ENCODE measurements around the gene MT1A.

Gene MT1A

GRCh38 chr16:56637814-56638750 lies at the start of gene MT1A:
Gene MT1A, plus strand, starts transcription at chr16:56638666. Its CDS starts 73 bp downstream, at chr16:56638739.
- H3K4me3 ChIP-seq (ENCODE audit: low read depth, low read length), result peak within 1 kb of the TSS; percentile 28

GRCh38 chr16:56588781-56589140 lies 49.7 kb upstream of the MT1A start:
- peak overlapping the region; percentile 29 for H3K4me3 ChIP-seq (ENCODE audit: low read depth, low read length)

GRCh38 chr16:56589141-56590039 lies 49.1 kb upstream of the MT1A start, which contains the start of gene MT3:
Gene MT3, plus strand, starts transcription at chr16:56589528. Its CDS starts 63 bp downstream, at chr16:56589591.
- peak within 1 kb of the TSS; percentile 29 for H3K4me3 ChIP-seq (ENCODE audit: low read depth, low read length)

GRCh38 chr16:56591377-56592060 lies 46.9 kb upstream of the MT1A start:
- H3K4me3 ChIP-seq (ENCODE audit: low read depth, low read length), result no peak overlapping the region

GRCh38 chr16:56593573-56594291 lies 44.7 kb upstream of the MT1A start:
- no peak overlapping the region for H3K4me3 ChIP-seq (ENCODE audit: low read depth, low read length)

- H3K4me3 ChIP-seq (ENCODE audit: low read depth, low read length), result no peak overlapping the region
Measured at GRCh38 chr16:56594292-56594619, 44.2 kb upstream of the MT1A start.

GRCh38 chr16:56600398-56600999 lies 38.0 kb upstream of the MT1A start:
- H3K4me3 ChIP-seq (ENCODE audit: low read depth, low read length), result no peak overlapping the region

GRCh38 chr16:56601325-56601724 lies 37.1 kb upstream of the MT1A start:
- no peak overlapping the region for H3K4me3 ChIP-seq (ENCODE audit: low read depth, low read length)

DNA sequence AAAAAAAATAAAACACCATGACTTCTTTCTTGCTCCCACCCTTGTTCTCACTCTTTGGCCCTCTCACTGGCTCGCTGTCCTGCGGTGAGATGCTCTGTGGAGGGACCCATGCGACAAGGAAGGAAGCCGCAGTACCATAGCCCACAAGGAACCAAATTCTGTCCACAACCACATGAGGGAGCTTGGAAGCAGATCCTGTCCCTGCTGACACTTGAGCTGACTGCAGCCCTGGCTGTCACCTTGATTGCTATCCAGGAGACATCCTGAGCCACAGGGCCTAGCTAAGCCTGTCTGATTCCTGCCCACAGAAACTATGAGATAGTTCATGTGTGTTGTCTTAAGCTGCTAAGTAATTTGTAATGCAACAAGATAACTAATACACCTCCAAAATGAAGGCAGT lies 34.9 kb upstream of the MT1A start:
- H3K4me3 ChIP-seq (ENCODE audit: low read depth, low read length), result no peak overlapping the region

GRCh38 chr16:56604966-56605365 lies 33.5 kb upstream of the MT1A start:
- H3K4me3 ChIP-seq (ENCODE audit: low read depth, low read length), result no peak overlapping the region

DNA sequence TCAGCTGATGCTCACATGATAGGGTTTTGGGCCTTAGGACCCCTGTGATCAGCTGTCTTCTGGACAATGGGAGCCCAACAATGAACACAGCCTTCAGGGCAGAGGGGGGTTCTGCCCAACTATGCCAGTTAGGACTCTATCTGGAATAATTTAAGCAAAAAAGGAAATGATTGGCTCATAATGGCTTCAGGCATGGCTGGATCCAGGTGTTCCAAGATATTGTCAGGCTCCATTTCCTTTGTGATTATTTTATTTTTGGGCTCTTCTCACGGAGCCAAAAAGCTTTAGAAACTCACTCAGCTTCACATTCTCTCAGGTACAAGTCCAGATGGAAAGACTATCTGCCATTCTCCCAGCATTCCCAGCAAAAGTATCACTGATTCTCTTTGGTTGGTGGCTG lies 33.0 kb upstream of the MT1A start:
- H3K4me3 ChIP-seq (ENCODE audit: low read depth, low read length), result no peak overlapping the region

DNA sequence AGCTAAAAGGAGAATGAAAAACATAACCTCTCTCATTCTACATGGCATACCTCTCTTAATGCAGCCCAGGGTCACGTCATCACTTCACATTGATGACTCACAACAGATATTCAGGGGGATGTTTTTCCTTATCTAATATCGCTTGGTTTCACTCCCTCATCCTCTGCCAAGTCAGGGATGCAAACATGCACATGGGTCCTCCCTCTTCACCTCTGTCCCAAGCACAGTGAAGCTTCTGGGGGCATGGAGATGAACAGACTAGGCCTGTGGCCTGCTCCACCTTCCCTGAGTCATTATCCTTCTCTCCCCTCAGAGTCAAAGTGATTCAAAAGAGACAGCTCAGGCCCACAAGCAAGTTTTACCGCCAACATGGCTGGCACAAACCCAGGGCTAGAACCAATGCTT lies 32.4 kb upstream of the MT1A start:
- no peak overlapping the region for H3K4me3 ChIP-seq (ENCODE audit: low read depth, low read length)

GRCh38 chr16:56606476-56607108 lies 31.9 kb upstream of the MT1A start:
- H3K4me3 ChIP-seq (ENCODE audit: low read depth, low read length), result no peak overlapping the region

DNA sequence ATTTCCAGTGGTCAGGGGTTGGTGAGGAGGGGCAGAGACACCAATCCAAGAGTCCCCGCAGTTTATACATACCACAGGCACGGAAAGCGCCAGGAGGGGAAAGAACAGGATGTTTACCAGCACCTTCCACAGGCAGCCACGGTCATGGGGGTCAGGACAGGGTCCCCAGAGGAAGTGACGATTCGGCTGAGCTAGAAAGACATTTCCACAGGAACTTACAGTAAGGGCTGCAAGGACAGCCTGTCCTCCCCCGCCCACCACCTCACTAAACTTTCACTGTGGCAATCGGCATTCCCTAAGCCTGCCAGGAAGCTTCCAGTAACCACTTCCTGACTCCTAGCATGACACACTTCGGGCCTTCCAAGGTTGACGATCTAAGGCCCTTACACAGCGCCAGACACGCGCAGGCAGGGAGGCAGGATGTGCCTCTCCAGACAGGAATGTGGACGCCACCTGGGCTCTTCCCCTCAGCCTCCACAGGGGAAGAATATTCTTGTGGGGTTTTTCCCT lies 31.3 kb upstream of the MT1A start:
- H3K4me3 ChIP-seq (ENCODE audit: low read depth, low read length), result no peak overlapping the region

DNA sequence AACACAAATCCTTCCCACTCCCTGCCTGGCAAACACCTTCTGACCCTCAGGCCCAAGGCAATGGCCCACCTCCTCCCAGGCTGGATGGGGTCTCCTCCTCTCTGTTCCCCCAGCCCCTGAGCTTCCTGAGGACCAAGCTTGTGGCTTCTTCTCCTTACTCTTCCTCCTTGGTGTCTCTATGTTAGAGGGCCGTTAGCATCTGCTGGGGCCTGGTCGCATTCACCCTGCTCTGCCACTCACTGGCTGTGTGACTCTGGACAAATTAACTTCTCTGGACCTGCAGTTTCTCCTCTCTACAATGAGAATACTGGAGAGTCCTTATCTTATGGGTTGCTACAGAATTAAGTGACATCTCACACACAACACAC lies 30.8 kb upstream of the MT1A start:
- H3K4me3 ChIP-seq (ENCODE audit: low read depth, low read length), result no peak overlapping the region

GRCh38 chr16:56608043-56608875 lies 30.2 kb upstream of the MT1A start, which contains the start of gene MT2A:
Gene MT2A, plus strand, starts transcription at chr16:56608584. Its CDS starts 72 bp downstream, at chr16:56608656.
- H3K4me3 ChIP-seq (ENCODE audit: low read depth, low read length), result peak within 1 kb of the TSS; percentile 45

DNA sequence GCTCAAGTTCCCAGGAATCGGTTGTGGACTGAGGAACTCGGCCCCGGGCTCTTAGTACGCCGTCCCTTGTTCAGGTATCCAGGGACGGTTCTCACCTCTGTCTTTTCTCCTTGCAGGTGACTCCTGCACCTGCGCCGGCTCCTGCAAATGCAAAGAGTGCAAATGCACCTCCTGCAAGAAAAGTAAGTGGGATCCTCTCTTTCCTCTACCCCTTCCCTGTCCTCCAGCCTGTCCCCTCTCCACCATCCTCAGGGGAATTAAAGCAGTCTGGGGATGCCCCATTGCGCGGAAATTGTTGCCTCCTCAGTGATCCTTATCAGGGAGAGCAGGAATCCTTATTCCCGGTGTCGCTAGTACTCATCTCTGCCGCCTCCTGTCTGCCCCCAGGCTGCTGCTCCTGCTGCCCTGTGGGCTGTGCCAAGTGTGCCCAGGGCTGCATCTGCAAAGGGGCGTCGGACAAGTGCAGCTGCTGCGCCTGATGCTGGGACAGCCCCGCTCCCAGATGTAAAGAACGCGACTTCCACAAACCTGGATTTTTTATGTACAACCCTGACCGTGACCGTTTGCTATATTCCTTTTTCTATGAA lies 29.5 kb upstream of the MT1A start:
- peak overlapping the region; percentile 45 for H3K4me3 ChIP-seq (ENCODE audit: low read depth, low read length)

DNA sequence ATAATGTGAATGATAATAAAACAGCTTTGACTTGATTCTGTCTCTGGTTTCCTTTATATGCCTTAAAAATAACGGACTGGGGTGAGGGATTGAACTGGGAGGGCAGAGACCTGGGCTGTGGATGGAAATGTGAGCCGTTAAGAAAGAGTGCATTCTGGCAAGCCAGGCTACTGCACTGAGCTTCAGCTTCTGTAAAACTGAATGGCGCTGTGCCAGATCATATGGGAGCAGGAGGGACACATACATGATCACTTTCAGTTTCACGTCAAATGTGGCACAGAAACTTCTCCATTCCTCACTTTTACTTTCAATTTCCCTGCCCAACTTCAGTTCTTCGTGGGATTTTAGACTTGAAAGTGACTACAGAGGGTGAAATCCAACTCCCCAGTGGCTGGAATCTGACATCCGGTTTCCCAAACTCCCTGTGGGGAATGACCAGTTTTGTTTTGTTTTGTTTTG lies 29.0 kb upstream of the MT1A start:
- no peak overlapping the region for H3K4me3 ChIP-seq (ENCODE audit: low read depth, low read length)

All from iPS-11a (cell line).